Upper lobe of left lung (tissue), 4 donors: ENCODE measurements around the gene ATP6V0E1.

Experiments
- POLR2A ChIP-seq, 4 donors: fragments of 450-650 bp; IDR thresholded peaks; one replicate each; pipeline ENCODE4 v1.5.1; 2016 to 2017; ENCODE audit warnings: antibody characterized with exemption in 4 of 4, mild to moderate bottlenecking in 2 of 4
- POLR2AphosphoS5 ChIP-seq, 2 donors: sonication (generic); formaldehyde crosslinking; IDR thresholded peaks; one replicate each; pipeline ENCODE4 v1.5.1; 2017; ENCODE audit warnings: antibody characterized with exemption in 2 of 2
- TF ChIP-seq, protein P1 (sequence below), 6 experiments: fragments of 450-650 bp in 4 of 6; fragments of 200-600 bp in 2 of 6; sonication (generic) in 2 of 6; IDR thresholded peaks; one replicate each; pipeline ENCODE4 v1.5.1; 2016 to 2019; ENCODE audit warnings: antibody characterized with exemption in 6 of 6

GRCh38 chr5:173069671-173070070 lies 86.1 kb downstream of the ATP6V0E1 start:
- TF ChIP-seq POLR2A (IDR thresholded peaks at IDR 0.05) (no peak), POLR2AphosphoS5 (IDR thresholded peaks at IDR 0.05) (no peak)
- TF ChIP-seq, protein P1, sequence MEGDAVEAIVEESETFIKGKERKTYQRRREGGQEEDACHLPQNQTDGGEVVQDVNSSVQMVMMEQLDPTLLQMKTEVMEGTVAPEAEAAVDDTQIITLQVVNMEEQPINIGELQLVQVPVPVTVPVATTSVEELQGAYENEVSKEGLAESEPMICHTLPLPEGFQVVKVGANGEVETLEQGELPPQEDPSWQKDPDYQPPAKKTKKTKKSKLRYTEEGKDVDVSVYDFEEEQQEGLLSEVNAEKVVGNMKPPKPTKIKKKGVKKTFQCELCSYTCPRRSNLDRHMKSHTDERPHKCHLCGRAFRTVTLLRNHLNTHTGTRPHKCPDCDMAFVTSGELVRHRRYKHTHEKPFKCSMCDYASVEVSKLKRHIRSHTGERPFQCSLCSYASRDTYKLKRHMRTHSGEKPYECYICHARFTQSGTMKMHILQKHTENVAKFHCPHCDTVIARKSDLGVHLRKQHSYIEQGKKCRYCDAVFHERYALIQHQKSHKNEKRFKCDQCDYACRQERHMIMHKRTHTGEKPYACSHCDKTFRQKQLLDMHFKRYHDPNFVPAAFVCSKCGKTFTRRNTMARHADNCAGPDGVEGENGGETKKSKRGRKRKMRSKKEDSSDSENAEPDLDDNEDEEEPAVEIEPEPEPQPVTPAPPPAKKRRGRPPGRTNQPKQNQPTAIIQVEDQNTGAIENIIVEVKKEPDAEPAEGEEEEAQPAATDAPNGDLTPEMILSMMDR (IDR thresholded peaks at IDR 0.05): no peak
